ENCODE results near the gene TMEM42.

Gene TMEM42

DNA sequence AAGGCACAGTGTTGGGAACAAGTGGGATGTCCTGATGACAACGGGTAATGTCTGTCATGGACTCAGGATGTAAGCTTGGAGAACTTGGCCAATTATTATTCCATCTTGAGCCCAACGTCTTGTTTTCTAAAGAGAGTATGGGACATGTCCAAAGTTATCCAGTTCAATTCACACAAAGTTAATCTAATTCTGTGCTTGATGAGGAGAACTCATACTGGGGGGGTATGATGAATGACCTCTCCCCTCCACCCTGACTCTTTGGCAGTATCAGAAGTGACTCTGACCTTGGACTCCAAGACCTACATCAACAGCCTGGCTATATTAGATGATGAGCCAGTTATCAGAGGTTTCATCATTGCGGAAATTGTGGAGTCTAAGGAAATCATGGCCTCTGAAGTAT lies 49.0 kb downstream of the TMEM42 start:
- no peak for DNase-seq (ENCODE audit: low read depth)

DNA sequence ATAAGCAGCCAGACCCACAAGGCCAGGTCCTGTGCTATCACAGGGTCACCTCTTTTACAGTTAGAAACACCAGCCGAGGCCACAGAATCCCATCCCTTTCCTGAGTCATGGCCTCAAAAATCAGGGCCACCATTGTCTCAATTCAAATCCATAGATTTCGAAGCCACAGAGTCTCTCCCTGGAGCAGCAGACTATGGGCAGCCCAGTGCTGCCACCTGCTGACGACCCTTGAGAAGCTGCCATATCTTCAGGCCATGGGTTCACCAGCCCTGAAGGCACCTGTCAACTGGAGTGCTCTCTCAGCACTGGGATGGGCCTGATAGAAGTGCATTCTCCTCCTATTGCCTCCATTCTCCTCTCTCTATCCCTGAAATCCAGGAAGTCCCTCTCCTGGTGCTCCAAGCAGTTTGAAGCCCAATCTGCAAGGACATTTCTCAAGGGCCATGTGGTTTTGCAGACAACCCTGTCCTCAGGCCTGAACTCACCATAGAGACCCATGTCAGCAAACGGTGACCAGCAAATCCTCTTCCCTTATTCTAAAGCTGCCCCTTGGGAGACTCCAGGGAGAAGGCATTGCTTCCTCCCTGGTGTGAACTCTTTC lies 52.3 kb downstream of the TMEM42 start:
- DNase-seq (ENCODE audit: low read depth) = peak; percentile 48

DNA sequence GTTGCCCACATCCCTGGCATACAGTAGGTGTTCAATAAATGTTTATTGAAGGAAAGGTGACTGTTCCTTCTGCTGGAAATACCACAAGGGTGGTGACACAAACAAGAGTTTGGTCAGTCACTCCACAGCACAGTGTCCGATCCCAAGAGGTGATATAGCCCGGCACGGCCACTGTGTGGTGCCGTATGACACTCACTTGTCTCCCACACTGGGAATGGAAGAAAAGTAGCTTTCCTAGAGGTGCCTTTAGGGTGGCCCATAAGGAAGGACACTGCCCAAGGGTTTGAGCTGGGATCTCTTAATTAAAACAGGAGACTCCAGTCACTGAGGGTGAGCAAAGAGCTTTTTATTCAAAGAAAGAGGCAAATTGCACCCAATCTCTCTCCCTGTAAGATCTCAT lies 53.2 kb downstream of the TMEM42 start:
- no peak for DNase-seq (ENCODE audit: low read depth)
